AG09319 (cell line): ENCODE data around the gene ACSL1.
A peak's percentile ranks its signal among the peaks of the same experiment; 100 is the strongest.
"Not testable (repeated sequence)": the region's sequence is repeated elsewhere in the genome, so short reads cannot be mapped to it uniquely, and the experiment has no call there.

Experiments
- DNase-seq: peaks from one replicate; pipeline ENCODE4 v3.0.0-alpha.2; 2010; ENCODE audit warnings: low read depth; ENCODE audit errors: extremely low read depth
- TF ChIP-seq, protein P1 (sequence below): IDR thresholded peaks from 2 replicates; pipeline ENCODE4 v1.5.1; 2011; ENCODE audit warnings: low read depth, mild to moderate bottlenecking, inconsistent platforms, low read length, moderate library complexity

Gene ACSL1

DNA sequence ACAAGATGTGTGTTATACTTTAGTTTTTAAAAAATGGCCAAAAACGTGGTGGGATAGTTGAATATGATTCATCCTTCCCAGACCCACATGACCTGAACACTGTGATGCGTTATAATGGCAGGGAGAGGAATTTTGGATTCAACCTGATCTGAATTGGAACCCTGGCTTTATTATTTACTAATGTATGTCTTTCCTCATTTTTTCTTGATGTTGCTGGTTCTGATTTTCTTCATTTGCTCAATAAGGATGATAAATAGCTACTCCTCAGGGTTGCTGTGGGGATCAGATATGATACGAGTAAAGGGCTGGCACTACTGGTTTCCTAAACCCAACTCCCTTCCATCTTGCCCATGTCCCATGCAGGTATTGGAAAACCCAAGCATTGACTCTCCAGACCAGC is 24.2 kb upstream of the ACSL1 start:
- no peak for DNase-seq

DNA sequence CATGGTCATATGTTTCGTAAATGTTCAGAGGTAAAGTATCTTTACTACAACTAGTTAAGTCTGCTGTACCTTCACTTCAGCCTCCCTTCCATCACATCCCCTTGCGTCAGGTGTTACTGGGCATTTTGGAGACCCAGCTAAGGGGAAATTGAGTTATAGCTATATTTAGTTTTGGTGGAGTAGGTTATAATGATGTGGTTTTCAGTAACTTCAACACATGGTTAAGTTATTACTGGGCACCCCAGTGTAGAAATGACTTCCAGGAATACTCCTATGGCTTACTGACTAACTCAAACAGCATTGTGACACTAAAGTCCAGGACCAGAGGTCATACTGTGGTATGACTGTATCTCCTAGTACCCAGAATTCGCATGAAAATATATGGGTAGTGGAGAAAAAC is 23.4 kb upstream of the ACSL1 start:
- DNase-seq = no peak
- TF ChIP-seq, protein P1, sequence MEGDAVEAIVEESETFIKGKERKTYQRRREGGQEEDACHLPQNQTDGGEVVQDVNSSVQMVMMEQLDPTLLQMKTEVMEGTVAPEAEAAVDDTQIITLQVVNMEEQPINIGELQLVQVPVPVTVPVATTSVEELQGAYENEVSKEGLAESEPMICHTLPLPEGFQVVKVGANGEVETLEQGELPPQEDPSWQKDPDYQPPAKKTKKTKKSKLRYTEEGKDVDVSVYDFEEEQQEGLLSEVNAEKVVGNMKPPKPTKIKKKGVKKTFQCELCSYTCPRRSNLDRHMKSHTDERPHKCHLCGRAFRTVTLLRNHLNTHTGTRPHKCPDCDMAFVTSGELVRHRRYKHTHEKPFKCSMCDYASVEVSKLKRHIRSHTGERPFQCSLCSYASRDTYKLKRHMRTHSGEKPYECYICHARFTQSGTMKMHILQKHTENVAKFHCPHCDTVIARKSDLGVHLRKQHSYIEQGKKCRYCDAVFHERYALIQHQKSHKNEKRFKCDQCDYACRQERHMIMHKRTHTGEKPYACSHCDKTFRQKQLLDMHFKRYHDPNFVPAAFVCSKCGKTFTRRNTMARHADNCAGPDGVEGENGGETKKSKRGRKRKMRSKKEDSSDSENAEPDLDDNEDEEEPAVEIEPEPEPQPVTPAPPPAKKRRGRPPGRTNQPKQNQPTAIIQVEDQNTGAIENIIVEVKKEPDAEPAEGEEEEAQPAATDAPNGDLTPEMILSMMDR = no peak

More for the DNA sequence above, 24.2 kb upstream of the ACSL1 start:
- TF ChIP-seq, protein P1 = no peak

DNA sequence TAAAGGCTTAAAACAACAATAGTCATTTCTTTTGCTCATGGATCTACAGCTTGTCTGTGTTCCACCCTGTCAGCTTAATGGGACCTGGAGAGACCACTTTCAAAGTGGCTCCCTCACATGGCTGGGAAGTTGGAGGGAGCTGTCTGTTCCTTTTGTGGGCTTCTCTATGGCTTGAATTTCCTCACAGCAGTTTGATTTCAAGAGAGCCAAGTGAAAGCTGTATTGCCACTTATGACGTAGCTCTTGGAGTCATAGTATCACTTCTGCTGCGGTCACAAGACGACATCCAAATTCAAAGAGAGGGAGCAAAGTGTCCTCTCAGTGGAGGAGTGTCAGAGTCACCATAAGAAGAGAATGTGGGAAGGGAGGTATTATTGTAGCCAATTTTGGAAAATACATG is 22.7 kb upstream of the ACSL1 start:
- TF ChIP-seq, protein P1 = no peak
- DNase-seq = no peak

DNA sequence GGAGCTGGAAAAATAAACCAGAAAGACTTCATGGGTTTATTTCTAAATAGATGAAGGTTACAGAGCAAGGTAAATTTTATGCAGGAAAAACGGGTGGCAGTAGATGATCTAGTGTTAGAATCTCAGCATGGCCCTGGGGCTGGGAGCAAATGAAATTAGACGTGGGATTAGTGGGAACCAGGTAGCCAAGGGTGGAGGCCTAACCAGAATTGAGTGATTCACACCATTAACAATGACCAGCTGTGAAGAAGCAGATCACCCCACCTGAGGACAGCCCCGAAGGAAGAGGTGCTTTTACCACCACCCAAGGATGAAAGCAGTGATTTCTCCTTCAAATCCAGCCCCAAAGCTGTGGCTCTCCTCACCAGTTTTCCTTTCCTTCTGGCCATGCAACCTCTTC is 20.8 kb upstream of the ACSL1 start:
- TF ChIP-seq, protein P1 = no peak
- DNase-seq = no peak

DNA sequence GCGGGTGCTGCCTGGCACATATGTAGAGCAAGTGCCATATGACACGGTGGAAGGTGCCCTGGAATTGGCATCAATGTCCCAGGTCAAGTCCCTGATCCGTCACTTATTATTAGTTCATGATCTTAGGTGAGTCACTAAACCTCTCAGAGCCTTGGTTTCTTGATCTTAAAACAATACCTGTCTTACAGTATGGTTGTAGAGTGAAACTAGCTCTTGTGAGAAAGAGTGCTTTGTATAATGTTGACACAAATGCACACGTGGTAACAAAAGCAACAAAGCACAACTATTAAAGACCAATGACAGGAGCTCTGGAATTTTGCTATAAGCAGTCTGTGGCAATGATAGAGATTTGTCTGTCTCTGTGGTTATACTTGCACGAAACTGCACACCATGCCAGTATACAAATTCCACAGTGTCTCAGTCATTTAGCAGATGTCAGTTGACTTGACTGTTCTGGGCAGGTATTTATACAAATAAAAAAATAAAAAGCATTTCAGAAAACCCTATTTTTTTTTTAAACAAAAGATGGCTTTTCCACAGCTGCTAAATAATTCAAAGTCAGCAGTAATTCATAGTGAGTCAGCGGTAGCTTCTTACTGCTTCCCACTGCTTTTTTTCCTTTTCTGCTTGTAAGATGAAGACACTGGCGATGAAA is 19.7 kb upstream of the ACSL1 start:
- DNase-seq = peak; percentile 29
- TF ChIP-seq, protein P1 = no peak

DNA sequence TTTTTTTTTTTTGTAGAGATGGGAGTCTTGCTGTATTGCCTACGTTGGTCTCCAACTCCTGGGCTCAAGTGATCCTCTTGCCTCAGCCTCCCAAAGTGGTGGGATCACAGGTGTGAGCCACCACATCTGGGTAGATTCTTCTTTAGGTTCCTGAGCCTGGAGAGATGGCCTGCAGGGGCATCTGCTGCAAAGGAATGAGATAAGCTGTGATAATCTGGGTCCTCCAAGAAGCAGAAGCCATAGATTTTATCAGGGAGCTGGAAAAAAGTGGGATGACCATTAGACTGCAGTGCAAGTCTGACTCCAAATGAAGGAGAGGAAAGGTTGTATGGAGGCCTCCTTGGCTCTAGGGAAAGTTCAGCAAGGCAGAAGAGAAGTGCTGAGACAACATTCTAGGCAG is 19.0 kb upstream of the ACSL1 start:
- TF ChIP-seq, protein P1 = no peak
- DNase-seq = no peak

DNA sequence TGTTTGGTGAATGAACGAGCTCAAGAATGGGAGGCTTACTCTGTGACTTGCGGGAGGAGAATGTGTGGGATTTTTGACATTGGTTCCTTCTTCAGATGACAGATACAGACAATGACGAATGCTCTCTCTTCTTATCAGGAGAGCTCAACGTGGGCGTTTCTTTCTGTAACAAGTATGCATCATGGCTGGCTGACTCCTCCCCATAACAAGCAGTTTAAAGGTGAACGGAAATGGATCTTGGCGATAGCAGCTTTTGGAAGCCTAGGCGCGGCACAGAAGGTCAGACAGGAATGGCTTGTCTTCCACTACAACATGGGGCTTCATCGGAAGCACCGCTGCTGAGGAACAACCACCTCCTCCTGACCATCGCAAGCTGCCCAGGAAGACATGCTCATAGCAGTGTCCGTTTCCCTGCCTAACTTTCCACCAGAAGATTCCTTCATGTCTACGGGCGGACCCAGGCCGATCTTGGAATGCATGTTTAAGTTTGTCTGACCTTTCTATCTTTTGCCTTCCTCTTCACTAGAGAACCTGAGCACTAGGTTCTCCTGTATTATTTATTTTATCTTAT is 18.3 kb upstream of the ACSL1 start:
- DNase-seq = no peak
- TF ChIP-seq, protein P1 = no peak

DNA sequence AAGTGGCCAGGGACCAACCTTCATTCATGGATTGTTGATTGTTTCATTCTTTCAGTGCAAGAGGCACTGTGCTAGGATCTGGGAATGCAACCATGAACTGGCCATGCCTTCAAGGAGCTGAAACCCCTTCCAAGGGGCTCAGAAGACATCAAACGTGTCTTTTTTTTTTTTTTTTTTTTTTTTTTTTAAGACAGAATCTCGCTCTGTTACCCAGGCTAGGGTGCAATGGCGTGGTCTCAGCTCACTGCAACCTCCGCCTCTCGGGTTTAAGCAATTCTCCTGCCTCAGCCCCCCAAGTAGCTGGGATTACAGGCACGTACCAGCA is 13.3 kb upstream of the ACSL1 start:
- DNase-seq = not testable (repeated sequence)
